ENCODE measurements around the gene JAK3.
A peak's percentile ranks its signal among the peaks of the same experiment; 100 is the strongest.

JAK3 gene

DNA sequence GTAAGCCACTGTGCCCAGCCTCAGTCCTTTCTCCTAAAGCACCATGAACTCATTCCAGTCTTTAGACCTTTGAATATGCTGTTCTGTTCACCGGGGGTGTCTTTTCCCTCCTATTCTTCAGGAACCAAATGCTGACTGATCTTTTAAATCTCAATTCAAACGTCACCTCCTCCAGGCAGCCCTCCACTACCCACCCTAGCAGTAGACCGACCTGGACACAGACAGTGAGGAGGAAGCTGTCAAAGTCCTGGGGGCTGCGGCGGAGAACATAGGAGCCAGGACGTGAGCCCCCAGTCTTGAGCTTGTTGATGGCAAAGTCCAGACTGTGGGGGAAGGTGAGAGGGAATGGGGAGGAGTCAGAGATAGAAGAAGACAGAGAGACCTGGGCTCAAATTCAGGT is 7.8 kb downstream of the JAK3 start:
- DNase-seq (ENCODE audit: low read depth in 2 of 2) = no peak

DNA sequence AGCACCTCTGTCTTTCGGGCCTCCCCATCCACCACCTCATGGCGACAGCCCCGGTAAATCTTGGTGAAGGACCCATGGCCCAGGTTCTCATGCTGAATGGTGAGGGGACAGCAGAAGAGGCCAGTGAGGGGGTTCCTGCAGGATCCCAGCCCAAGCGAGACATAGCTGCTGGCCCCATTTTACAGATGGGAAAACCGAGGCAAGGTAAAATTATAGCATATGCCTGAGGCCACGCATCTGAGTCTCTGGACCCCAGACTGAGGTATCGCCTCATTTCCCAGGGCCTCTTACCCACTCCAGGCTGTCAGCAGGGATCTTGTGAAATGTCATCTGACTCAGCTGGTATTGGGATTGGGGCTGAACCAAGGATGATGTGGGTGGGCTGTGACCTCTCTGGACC is 9.8 kb downstream of the JAK3 start:
- DNase-seq (ENCODE audit: low read depth in 2 of 2) = no peak

DNA sequence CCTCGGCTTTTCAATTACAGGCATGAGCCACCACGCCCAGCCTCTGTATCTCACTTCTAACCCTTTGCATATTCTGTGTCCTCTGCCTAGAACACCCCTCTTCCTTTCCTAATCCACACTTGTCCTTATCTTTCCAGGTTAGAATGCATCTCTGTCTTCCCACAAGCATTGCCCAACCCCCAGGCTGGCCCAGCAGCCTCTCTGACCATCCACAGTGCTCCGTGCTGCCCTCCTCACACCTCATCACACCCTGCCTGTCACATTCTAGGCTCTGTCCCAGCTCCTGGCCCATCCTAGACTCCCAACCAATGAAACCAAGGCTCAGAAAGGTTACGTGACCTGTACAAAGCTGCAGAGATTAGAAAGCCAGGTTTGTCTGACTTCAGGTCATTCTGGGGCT is 11.3 kb downstream of the JAK3 start:
- no peak for DNase-seq (ENCODE audit: low read depth in 2 of 2)

DNA sequence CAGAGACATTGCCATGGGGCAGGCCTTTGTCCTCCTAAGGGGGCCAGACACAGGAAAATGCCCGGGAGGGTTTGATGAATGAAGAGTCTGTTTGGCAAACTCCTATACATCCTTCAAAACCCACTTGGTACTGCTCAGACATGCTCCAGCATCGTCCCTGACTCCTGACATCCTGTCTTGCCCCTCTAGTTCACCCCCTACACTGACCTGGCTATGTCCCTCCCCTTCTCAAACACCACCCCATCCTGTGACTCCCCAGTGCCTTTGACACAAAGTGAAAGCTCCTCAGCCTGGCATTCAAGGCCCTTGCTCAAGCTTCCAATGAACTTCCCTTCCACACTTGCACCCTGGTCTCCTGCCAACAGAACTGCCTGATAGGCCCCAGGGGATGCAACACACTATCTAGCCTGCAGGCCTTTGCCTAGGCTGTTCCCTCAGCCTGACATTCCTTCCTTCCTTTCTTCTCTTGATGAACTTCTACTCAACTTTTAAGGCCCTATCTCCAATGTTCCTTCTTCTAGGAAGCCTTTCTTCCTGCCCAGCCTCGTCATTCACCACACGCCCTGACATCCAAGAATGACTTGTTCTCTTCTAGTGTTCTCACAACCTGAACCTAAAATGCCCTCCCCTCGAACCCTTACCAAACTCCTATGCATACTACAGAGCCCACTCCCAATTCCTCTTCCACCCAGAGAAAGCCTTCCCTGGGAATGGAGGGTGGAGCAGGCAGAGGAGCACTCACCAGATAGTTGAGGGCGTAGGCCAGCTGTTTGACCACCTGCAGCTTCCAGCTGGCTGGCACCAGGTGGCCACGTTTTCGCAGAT is 12.4 kb downstream of the JAK3 start:
- no peak for DNase-seq (ENCODE audit: low read depth in 2 of 2)

DNA sequence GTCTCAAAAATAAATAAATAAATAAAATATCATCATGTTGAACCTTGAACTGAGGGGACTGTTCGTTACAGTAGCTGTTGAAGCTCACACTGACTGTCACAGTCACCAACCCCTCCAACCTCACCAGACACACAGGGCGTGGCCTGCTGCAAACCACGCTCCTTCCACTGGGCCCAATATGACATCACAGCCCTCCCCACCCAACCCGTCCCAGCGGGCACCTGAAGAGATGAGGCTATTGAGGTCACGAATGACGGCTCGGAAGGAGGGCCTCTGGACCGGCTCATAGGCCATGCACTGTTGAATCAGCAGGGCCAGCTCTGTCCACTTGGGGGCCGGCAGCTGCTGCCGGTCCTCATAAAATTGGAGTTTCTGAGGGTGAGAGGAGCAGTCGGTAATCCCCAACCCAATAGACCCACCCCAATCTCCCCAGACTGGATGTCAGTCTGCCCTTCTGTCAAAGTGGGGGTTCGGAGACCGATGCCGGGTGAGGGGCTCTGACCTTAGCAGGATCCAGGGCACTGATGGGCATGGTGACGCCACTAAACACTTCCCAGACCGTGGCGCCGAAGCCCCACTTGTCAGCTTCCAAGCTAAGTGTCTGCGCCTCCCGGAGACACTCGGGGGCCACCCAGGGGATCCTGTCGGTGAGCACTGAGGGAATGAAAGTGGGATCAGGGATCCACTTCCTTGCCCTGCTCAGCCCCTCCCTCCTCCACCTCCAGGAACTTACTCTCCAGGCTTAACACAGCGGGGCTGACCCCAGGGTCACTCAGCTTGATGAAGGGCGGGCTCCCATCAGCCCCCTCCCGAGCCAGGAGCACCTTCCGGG is 13.2 kb downstream of the JAK3 start:
- DNase-seq (ENCODE audit: low read depth in 2 of 2) = no peak

DNA sequence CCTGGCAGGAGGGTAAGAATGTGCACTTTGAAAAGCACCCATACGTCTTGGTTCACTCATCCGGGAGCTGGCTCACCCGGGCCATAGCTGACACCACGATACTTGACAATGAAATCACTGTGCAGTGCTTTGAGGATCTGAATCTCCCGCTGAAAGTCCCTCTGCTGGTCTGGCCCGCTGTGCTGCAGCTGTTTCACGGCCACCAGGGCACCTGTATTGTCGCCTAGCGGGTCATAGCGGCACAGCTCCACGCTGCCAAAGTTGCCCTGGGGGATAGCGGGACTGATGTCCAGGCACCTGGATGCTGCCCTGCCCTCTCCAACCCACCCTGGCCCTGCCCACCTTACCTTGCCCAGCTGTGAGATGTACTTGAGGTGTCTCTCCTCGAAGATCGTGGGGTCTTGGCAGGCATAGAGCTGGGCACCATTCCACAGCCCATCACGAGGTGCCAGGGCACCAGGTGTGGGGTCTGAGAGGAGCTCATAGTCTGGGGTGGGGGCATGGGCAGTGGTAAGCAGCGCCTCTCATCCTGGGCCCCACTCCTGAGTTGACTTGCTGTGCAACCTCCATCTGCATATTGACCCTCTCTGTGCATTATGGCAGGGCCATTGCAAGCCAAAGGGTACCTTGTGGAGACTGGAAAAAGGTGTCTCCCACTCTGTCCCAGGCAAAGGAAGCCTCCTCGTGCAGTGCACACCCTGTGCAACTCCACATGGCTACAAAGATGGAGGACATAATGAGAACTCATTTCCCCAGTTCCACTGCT is 15.2 kb downstream of the JAK3 start:
- DNase-seq (ENCODE audit: low read depth in 2 of 2) = no peak

DNA sequence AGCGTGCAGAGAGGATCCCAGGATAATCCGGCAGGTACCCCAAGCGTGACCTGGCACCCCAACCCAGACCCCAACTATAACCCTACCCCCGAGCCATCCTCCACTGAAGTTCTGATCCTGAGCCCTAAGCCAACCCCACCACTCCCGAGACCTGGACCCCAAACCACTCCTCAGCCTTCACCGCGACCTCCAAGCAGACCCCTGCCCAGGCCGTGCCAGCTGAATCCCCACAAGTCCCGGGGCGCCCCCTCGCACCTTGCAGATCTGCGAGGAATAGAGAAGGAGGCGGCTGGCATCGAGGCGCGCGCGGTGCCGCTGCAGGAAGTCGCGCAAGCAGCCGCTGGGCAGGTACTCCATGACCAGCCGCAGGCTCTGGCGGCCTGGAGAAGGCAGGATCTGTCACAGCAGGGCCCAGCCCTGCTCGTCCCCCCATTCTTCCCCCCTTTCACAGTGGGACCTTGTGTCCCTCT is 16.3 kb downstream of the JAK3 start:
- DNase-seq (ENCODE audit: low read depth in 2 of 2) = no peak

DNA sequence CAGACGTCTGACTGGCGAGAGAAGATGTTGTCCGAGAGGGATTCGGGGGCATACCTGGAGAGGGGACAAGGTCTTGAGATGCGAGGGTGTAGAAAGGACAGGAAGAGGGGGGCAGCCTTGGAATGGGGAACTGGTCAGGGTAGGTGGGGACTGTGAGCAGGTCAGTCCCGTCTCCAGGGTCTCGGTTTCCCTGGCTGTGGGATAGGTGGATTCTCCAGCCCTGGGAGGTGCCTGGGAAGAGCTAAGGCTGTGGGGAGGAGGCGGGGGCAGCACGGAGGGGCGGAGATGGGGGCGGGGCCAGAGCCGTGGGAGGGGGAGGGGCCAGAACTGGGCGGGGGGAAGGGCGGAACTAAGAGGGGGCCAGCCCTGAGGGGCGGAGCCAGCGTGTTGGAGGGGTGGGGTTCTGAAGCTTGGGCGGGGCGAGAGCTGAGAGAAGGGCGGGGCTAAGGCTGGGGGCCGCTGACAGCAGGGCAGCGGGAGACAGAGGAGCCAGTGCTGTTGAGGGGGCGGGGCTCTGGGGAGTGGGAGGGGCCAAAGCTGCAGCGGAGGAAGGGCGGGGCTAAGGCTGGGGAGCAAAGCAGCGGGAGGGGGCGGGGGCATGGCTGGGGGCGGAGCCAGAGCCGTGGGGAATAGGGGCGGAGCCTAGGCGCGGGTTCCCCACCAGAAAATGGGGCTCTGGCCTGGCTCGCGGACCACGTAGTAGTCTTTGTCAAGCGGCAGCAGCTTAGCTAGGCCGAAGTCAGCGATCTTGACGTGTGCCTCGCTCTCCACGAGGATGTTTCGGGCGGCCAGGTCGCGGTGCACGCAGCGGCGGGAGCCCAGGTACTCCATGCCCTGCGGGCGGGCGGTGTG is 17.0 kb downstream of the JAK3 start:
- DNase-seq (ENCODE audit: low read depth in 2 of 2) = peak; percentile 59 to 60

DNA sequence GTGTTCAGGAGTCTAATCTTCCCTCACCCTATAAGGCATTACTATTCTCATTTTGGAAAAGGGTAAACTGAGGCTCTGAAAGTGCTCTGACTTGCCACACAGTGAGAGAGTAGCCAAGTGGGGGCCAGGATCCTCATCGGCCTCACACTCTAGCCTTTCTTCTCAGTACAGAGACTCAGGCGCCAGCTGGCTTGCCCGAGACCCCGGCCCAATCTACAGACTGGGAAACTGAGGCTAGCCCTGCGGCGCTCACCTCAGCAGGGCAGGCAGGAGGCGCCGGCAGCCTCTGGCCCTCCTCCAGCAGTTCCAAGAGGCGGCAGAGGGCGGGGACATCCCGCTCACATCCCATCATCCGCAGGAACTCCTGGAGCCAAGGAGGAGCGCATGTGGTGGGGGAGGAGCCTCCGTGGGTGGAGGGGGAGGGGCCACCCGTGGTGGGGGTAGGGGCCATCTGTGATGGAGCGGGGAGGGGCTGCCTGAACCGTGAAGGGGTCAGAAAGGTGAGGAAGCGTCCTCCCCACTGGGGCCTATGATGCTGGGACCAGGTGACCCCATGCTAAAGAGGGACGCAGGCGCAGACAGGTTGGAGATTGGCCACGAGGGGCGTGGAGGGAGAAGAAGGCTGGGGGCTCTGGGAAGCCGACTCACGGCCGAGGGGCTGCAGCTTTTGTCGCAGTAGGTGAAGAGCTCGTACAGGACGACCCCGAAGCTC is 17.8 kb downstream of the JAK3 start:
- DNase-seq (ENCODE audit: low read depth in 2 of 2) = peak in 1 of 2 experiments; percentile 17

DNA sequence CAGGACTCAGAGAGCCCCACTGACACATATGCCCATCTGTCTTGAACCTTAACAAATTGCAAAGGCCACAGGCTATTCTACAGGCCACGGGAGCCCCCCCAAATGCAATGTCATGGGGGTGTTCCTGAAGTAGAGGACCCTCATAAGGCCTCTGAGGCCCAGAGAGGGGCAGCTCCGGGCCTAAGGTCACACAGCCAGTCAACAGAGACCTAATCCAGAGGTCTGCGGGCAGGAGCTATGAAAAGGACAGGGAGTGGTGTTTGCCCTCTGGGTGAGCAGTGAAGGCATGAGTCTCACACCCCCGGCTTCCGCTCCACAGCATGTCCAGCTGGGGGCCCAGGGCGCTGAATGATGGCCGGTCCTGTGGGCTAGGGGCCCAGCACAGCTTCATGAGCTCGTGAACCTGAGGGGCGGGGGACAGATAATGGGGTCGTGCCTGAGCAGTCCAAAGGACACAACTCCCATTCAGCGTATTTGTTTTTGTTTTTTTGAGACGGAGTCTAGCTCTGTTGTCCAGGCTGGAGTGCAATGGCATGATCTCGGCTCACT is 21.2 kb downstream of the JAK3 start:
- no peak for DNase-seq (ENCODE audit: low read depth in 2 of 2)

DNA sequence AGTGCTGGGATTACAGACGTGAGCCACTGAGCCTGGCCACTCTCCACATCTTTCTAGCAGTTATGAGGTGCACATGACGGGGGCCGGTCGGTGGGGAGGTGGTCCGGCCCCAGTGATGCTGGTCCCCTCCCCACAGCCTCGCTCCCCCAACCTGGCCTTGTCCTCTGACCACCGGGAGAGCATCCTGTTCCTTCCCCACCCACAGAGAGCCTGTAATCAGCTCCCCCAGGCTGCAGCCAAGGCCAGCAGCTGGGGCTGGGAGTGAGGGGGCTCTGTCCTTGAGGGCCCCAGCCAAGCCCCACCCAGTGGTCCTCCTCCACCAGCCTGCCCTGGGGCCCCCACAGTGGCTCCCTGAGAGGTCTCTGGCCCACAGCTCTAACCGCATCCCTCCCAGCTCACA is 23.4 kb downstream of the JAK3 start:
- no peak for DNase-seq (ENCODE audit: low read depth in 2 of 2)

DNA sequence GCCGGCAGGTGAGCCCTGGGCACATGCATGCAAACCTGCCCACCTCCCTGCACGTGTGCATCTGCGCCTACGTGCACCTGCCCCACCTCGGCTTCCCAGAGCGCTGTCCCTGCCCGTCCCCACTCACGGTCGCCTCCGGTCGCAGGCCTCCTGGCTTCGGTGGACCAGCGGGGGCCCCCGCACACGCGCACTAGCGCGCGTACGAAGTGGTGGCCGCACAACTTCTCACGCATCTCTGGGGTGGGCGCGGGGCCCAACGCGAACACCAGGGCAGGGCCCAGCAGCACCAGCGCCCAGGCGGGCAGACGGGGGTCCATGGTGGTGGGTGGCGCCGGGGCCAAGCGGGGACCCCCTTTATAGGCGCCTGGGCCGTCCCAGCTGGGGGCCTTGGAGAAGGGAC is 26.6 kb downstream of the JAK3 start, which contains the start of gene INSL3:
INSL3 (minus strand) TSS at position 330 of the 400 bp plus-strand sequence; CDS start at position 317, 13 bp downstream.
- DNase-seq (ENCODE audit: low read depth in 2 of 2) = no peak

DNA sequence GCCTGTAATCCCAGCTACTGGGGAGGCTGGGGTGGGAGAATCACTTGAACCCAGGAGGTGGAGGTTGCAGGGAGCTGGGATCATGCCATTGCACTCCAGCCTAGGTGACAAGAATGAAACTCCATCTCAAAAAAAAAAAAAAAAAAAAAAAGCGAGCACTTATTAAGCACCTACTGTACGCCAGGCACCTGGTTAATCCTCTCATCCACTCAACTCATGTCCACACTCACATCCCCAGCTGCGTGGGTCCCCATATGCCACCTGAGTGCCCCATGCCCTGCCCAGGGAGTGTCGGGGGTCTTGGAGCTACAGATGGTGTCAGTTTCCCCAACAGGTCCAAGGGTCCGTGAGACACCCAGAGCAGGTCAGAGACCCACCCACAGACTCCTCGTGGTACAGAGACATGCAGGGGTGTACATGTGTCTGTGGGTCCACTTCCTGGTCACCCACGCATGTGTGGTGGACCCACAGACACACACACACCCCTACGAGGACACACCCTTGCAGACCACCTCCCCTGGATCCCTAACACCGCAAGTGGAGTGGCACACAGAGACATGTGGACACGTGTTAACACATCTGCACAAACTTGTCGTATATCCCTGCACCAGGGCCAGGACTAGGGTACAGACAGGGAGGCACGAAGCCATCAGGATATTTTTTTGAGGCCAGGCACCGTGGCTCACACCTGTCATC is 30.0 kb downstream of the JAK3 start:
- DNase-seq (ENCODE audit: low read depth in 2 of 2) = no peak

DNA sequence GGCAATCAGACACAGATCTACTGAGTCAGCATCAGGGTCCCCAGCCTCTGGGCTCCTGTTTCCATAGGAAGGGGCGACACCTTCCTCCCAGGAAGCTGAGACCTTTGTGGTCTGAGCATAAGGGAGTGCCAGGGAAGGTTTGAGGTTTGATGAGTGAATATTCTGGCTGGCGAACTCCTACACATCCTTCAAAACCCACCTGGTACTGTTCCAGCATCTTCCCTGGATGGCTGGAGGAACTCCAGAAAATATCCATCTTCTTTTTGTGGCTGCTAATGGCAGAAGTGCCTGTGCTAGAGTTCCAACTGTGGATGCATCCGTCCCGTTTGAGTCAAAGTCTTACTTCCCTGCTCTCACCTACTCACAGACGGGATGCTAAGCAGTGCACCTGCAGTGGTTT is 35.7 kb downstream of the JAK3 start:
- DNase-seq (ENCODE audit: low read depth in 2 of 2) = no peak

DNA sequence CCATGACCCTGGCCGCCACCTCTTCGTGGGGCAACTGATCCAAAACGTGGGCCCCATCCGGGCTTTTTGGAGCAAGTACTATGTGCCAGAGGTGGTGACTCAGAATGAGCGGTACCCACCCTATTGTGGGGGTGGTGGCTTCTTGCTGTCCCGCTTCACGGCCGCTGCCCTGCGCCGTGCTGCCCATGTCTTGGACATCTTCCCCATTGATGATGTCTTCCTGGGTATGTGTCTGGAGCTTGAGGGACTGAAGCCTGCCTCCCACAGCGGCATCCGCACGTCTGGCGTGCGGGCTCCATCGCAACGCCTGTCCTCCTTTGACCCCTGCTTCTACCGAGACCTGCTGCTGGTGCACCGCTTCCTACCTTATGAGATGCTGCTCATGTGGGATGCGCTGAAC is 36.1 kb downstream of the JAK3 start:
- no peak for DNase-seq (ENCODE audit: low read depth in 2 of 2)

DNA sequence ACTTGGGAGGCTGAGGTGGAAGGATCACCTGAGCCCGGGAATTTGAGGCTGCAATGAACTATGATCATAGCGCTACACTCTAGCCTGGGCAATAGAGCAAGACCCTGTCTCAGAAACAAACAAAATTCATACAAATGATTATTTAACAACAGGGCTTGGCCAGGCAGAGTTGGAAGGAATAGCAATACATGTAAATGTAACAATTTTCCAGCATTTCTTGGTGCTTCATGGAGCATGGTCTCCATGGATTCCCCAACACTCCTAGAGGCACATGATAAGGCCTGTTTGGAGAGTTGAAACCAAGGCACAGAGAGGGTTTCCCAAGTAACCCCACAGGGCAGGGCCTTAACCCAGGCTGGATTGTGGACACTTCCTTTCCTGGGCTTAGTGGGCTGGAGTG is 36.7 kb downstream of the JAK3 start:
- no peak for DNase-seq (ENCODE audit: low read depth in 2 of 2)

DNA sequence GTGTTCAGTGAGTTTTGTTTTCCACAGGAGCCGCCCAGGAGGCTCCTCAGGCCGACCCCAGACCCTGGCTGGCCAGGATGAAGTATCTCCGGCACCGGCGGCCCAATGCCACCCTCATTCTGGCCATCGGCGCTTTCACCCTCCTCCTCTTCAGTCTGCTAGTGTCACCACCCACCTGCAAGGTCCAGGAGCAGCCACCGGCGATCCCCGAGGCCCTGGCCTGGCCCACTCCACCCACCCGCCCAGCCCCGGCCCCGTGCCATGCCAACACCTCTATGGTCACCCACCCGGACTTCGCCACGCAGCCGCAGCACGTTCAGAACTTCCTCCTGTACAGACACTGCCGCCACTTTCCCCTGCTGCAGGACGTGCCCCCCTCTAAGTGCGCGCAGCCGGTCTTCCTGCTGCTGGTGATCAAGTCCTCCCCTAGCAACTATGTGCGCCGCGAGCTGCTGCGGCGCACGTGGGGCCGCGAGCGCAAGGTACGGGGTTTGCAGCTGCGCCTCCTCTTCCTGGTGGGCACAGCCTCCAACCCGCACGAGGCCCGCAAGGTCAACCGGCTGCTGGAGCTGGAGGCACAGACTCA is 40.0 kb downstream of the JAK3 start:
- no peak for DNase-seq (ENCODE audit: low read depth in 2 of 2)

DNA sequence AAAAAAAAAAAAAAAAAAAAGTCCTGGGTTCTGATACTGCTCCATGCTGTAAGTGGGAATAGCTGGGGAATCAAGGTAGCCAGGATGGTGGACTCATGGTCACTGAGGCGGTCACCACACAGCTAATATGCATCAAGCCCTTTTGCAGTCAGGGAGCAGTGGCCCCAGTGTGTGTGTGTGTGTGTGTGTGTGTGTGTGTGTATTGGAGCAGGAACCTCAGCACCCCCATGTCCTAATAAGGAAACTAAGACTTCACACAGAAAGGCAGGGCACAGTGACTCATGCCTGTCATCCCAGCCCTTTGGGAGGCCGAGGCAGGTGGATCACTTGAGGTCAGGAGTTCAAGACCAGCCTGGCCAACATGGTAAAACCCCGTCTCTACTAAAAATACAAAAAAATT is 40.8 kb downstream of the JAK3 start:
- DNase-seq (ENCODE audit: low read depth in 2 of 2) = no peak

DNA sequence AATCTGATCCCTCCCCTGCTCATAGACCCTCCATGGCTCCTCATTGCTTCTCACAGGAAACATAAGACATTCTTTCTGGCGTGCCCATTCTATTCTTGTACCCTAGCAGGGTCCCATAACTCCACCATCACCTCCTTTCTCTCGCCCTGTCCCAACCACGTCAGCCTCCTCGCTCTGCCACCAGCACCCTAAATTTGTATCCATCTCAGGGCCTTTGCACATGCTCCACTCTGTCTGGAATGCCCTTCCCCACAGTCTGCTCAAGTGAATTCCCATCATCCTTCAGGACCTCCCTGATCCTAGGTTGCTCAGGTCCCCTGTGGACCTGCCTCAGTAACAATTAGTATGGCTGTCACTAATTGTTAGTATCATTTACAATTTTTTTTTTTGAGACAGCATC is 42.4 kb downstream of the JAK3 start:
- DNase-seq (ENCODE audit: low read depth in 2 of 2) = no peak
